WI38 (cell line): ENCODE data around the gene ZNF581.

Experiments used
- H3K4me3 ChIP-seq: 2 replicates; pipeline ENCODE4 v1.5.1; 2011; ENCODE audit warnings: low read depth, mild to moderate bottlenecking, control low read depth, low read length
- CTCF ChIP-seq: IDR thresholded peaks from 2 replicates; pipeline ENCODE4 v1.5.1; 2012; ENCODE audit warnings: low read depth, mild to moderate bottlenecking, control low read depth, low read length

ZNF581 gene

GRCh38 chr19:55655648-55656040 lies 12.2 kb downstream of the ZNF581 start:
- peak overlapping the region; percentile 71 for H3K4me3 ChIP-seq
- no peak for TF ChIP-seq CTCF

- H3K4me3 ChIP-seq: peak overlapping the region; percentile 71
- no peak for TF ChIP-seq CTCF
These were observed 13.1 kb downstream of the ZNF581 start for GRCh38 chr19:55656552-55656951.

- no peak for TF ChIP-seq CTCF
These were observed 13.7 kb downstream of the ZNF581 start for GRCh38 chr19:55656988-55657747.

GRCh38 chr19:55658846-55659459 lies 15.5 kb downstream of the ZNF581 start:
- no peak overlapping the region for H3K4me3 ChIP-seq
- TF ChIP-seq CTCF: no peak

More at GRCh38 chr19:55656988-55657747, 13.7 kb downstream of the ZNF581 start:
- H3K4me3 ChIP-seq: peak overlapping the region; percentile 71

- H3K4me3 ChIP-seq: no peak overlapping the region
- no peak for TF ChIP-seq CTCF
These were observed 16.4 kb downstream of the ZNF581 start for GRCh38 chr19:55659822-55660221.

- no peak overlapping the region for H3K4me3 ChIP-seq
- no peak for TF ChIP-seq CTCF
These were observed 17.0 kb downstream of the ZNF581 start for GRCh38 chr19:55660404-55660803.

GRCh38 chr19:55660991-55661390 lies 17.5 kb downstream of the ZNF581 start:
- no peak for TF ChIP-seq CTCF
- H3K4me3 ChIP-seq: no peak overlapping the region
